ENCODE measurements around the gene SPOCD1. TPM values are rescaled to one million over a fixed set of nuclear protein-coding genes. Genes with fewer than 3 reads are reported as not detected.

The SPOCD1 gene
- total and polyA plus RNA-seq, 9 donors = 0.15 to 1.7 (median 0.49) TPM; not detected in 1

- Histone ChIP-seq H3K36me3 (no peaks in the 10 kb centered on the region), H3K4me3 (no peak overlapping the region), H3K9me3 (no peaks in the 10 kb centered on the region), H3K4me1 (ENCODE audit: insufficient read depth) (no peaks in the 10 kb centered on the region), H3K27ac (no peak overlapping the region), H3K27me3 (no peaks in the 10 kb centered on the region)
- no peak for DNase-seq
- TF ChIP-seq POLR2A (IDR thresholded peaks at IDR 0.05) (no peak), EP300 (IDR thresholded peaks at IDR 0.05) (no peak)
- TF ChIP-seq, protein P1, sequence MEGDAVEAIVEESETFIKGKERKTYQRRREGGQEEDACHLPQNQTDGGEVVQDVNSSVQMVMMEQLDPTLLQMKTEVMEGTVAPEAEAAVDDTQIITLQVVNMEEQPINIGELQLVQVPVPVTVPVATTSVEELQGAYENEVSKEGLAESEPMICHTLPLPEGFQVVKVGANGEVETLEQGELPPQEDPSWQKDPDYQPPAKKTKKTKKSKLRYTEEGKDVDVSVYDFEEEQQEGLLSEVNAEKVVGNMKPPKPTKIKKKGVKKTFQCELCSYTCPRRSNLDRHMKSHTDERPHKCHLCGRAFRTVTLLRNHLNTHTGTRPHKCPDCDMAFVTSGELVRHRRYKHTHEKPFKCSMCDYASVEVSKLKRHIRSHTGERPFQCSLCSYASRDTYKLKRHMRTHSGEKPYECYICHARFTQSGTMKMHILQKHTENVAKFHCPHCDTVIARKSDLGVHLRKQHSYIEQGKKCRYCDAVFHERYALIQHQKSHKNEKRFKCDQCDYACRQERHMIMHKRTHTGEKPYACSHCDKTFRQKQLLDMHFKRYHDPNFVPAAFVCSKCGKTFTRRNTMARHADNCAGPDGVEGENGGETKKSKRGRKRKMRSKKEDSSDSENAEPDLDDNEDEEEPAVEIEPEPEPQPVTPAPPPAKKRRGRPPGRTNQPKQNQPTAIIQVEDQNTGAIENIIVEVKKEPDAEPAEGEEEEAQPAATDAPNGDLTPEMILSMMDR (IDR thresholded peaks at IDR 0.05) = no peak
- intact Hi-C loops (cut with DNase I) = no loop called here
- 81 to 83% (median 81%) methylated on average over 9 of the region's 9 CpGs for WGBS, 3 donors
Measured at GRCh38 chr1:31837451-31838158, 21.8 kb upstream of the SPOCD1 start.

DNA sequence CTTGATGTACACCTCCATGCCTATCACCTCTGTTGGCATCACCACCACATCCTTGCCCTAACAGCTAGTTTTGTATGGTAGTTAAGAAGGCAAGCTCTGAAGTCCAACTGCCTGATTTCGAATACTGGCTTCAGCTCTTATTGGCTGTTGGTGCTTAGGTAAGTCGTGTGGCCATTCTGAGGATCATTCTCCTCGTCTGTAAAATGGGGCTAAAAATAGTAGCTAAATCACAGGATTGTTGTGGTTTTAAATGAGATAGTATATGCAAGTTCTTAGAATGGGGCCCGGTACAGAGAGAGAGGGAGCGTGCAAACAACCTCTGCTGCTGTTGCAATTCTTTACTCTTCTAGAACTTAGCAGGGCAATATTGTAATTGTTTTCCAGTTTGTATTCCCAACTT lies 20.8 kb upstream of the SPOCD1 start:
- 81 to 93% (median 92%) methylated on average over 5 of the region's 5 CpGs for WGBS, 3 donors
- no peaks in the 10 kb centered on the region for H3K9me3 ChIP-seq
- TF ChIP-seq EP300 (IDR thresholded peaks at IDR 0.05) = no peak
- TF ChIP-seq, protein P1 (IDR thresholded peaks at IDR 0.05) = no peak
- no peak for TF ChIP-seq POLR2A (IDR thresholded peaks at IDR 0.05)
- no peaks in the 10 kb centered on the region for H3K36me3 ChIP-seq
- H3K4me1 ChIP-seq (ENCODE audit: insufficient read depth) = no peaks in the 10 kb centered on the region
- no peak overlapping the region for H3K4me3 ChIP-seq
- H3K27me3 ChIP-seq = no peaks in the 10 kb centered on the region
- DNase-seq = no peak
- no peak overlapping the region for H3K27ac ChIP-seq
- intact Hi-C loops (cut with DNase I) = no loop called here

DNA sequence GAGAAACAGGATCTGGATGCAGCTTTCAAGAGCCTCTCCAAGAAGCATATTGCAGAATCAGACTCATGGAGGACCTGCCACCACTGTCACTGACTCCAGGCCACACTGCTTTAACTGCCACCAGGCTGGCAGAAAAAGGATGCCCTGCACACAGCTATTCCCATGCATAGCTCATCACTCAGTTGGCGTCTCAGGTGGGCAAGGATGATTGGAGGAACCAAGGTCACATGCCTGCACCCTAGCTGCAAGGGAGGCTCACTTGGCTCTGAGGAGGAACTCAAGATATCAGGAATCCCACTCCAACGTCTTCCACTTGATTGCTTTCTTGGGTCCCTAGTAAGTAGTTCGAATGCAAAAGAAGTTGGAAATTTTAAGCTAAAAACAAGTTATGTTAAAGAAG lies 19.6 kb upstream of the SPOCD1 start:
- Histone ChIP-seq H3K27ac (no peak overlapping the region), H3K4me3 (no peak overlapping the region), H3K36me3 (no peaks in the 10 kb centered on the region), H3K9me3 (no peaks in the 10 kb centered on the region), H3K27me3 (no peaks in the 10 kb centered on the region), H3K4me1 (ENCODE audit: insufficient read depth) (no peaks in the 10 kb centered on the region)
- intact Hi-C loops (cut with DNase I) = no loop called here
- no peak for DNase-seq
- whole genome bisulfite sequencing, 3 donors = 76 to 85% (median 77%) methylated on average over 3 of the region's 3 CpGs
- TF ChIP-seq EP300 (IDR thresholded peaks at IDR 0.05) (no peak), POLR2A (IDR thresholded peaks at IDR 0.05) (no peak)
- TF ChIP-seq, protein P1 (IDR thresholded peaks at IDR 0.05) = no peak

- Histone ChIP-seq H3K4me1 (ENCODE audit: insufficient read depth) (no peaks in the 10 kb centered on the region), H3K9me3 (no peaks in the 10 kb centered on the region), H3K4me3 (no peak overlapping the region), H3K27me3 (no peaks in the 10 kb centered on the region), H3K27ac (no peak overlapping the region), H3K36me3 (no peaks in the 10 kb centered on the region)
- no peak for TF ChIP-seq POLR2A (IDR thresholded peaks at IDR 0.05)
- TF ChIP-seq, protein P1 (IDR thresholded peaks at IDR 0.05) = no peak
- WGBS, 3 donors = 69 to 90% (median 80%) methylated on average over 6 of the region's 6 CpGs
- intact Hi-C loops (cut with DNase I) = no loop called here
- no peak for DNase-seq
Measured at GRCh38 chr1:31834501-31834900, 18.7 kb upstream of the SPOCD1 start.

All from ovary (tissue), 9 donors.